ENCODE data around the gene CLDN9. TPM values are rescaled to one million over a fixed set of nuclear protein-coding genes. Genes with fewer than 3 reads are reported as not detected.
"Not testable (repeated sequence)": the region's sequence is repeated elsewhere in the genome, so short reads cannot be mapped to it uniquely, and the experiment has no call there.

Gene CLDN9
- polyA plus RNA-seq, 1 donor = 2.0 TPM

DNA sequence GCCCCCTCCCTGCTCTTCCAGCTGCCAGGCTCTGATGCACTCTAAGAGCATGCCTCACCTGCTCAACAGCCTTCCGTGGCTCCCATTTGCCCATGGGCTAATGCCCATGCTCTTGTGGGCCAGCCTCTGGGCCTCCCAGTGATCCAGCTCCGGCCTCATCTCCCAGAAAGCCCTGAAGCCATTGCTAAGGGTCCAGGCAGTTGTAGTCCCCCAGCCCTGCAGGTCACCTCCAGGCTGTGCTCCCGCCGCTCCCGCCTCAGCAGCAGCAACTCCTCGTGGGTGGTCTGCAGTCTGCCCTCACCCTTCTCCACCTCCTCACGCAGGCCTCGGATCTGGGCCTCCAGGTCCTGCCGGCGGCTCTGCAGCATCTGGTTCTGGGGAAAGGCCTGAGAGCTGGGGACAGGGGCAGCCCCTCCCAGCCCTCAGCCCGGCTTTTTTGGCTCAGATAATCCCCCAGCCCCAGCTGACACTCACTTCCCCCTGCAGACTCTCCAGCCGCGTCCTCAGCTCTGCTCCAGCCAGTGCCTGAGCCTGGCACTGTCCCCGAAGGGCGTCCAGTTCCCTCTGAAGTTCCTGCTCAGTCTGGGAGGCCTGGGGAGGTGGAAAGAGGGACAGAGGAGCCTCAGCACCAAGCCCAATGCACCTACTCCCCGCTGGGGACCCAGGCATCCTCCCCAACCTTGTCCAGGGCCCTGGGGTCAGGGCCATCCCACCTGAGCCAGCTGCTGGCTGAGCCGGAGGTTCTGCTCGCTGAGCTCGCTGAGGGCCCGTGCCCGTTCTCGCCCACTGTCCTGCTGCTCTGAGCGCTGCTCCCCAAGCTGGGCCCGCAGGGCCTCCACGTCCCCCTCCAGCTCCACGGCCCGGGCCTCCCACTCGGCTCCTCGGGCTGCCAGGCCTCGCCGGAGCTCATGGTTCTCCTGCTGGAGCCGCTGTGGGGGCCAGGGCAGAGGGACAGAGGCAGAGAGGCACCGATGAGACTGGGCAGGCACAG, 17.8 kb downstream of the CLDN9 start:
- no peak for DNase-seq

DNA sequence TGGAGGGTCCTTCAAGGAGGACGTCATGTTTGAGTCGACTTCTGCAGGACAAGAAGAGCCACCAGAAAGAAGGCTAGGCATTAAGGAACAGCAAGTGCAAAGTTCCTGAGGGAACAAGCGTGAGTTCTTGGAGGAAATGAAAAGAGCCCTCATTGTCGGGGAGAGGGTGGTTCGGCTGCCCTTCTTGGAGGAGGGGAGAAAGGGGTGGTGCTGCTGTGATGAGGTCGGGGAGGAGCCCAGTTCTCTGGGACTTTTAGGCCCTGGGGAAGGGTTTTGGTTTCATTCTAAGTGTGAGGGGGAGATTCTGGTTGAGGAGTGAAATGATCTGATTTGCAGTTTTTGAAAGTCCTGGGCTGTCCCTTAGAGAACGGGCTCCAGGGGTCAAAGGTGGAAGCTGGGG, 19.9 kb downstream of the CLDN9 start:
- no peak for DNase-seq

DNA sequence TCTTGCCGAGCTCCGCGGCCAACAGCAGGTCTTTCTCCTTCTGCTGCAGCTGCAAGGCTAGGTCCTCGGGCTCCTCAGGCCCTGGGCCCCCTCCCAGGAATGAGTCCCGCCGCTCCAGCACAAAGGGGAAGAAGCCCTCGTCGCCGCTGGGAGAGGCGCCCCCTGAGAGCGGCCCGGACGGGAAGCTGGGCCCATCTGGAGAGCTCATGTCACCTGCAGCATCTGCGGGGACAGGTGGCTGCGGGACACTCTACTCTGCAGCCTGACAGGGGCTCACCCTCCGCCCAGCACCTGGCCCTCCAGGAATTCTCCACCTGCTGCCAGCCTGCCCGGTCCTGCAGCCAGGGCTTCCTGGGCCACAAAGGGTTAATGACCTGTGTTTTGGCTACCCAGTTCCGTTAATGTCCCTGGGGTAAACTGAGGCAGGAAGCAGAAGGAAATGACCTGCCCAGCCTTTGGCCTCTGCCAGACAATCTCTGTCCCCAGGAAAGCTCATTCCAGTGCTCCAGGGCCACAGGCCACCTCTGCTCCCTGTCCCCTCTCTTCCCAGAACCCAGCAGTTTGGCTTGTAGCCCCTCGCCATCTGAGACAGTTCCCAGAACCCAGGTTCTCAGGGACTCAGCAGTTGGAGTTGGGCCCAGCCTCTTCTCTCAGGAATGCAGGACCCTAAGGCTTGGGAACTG, 22.7 kb downstream of the CLDN9 start:
- no peak for DNase-seq

- no peak for DNase-seq
These were observed 23.4 kb downstream of the CLDN9 start for GRCh38 chr16:3035972-3036725.

GRCh38 chr16:3036726-3037315, 24.1 kb downstream of the CLDN9 start, which contains the start of gene BICDL2:
Gene BICDL2, minus strand, starts transcription at chr16:3036944. Its CDS starts 1,448 bp downstream, at chr16:3035496.
- no peak for DNase-seq

DNA sequence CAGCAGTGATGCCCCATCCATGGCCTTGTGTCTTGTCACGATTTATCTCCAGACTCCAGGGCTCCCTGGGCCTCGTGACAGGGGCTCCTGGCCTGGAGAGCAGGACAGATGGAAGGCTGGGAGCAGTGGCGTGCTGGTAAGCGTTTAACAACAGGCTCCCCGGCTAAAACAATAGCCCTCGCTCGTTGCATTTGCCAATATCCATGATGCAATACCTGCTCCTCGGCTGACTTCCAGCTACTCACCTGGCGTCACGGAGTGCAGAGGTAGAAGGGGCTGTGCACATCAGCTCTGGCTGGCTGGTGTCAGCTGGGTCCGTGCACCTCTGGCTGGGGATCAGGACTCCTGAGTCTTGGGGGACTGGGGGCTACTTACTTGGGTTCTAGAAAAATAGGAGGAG, 25.5 kb downstream of the CLDN9 start:
- DNase-seq = no peak

DNA sequence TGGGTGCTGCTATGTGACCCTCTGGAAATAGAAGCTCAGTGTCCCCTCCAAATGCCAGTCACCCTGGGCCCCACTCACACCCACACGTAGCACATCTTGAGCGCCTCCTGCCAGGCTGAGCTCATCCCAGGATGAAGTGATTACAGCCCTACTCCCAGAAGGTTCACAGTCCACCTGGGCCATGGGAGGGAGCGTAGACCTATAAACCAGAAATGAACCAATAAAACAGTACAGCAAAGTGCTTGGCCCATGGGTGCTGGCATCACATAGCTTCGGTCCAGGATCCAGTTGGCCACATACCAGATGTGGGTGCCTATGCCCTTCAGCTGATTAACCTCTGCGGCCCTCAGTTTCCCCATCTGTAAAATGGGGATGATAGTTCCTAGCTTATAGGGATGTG, 26.2 kb downstream of the CLDN9 start:
- no peak for DNase-seq

- DNase-seq = no peak
These were observed 29.7 kb downstream of the CLDN9 start for GRCh38 chr16:3042376-3042775.

DNA sequence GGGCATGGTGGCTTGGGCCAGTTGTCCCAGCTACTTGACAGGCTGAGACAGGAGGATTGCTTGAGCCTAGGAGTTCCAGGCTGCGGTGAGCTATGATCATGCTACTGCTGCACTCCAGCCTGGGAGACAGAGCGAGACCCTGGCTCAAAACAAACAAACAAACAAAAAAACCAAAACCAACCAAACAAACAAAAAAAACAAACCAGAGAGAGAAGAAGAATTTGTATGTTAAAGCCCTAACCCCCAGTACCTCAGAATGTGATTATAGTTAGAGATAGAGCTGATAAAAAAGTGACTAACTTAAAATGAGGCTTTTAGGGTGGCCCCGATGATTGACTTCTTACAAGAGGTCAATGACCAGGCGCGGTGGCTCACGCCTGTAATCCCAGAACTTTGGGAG, 32.0 kb downstream of the CLDN9 start:
- no peak for DNase-seq

DNA sequence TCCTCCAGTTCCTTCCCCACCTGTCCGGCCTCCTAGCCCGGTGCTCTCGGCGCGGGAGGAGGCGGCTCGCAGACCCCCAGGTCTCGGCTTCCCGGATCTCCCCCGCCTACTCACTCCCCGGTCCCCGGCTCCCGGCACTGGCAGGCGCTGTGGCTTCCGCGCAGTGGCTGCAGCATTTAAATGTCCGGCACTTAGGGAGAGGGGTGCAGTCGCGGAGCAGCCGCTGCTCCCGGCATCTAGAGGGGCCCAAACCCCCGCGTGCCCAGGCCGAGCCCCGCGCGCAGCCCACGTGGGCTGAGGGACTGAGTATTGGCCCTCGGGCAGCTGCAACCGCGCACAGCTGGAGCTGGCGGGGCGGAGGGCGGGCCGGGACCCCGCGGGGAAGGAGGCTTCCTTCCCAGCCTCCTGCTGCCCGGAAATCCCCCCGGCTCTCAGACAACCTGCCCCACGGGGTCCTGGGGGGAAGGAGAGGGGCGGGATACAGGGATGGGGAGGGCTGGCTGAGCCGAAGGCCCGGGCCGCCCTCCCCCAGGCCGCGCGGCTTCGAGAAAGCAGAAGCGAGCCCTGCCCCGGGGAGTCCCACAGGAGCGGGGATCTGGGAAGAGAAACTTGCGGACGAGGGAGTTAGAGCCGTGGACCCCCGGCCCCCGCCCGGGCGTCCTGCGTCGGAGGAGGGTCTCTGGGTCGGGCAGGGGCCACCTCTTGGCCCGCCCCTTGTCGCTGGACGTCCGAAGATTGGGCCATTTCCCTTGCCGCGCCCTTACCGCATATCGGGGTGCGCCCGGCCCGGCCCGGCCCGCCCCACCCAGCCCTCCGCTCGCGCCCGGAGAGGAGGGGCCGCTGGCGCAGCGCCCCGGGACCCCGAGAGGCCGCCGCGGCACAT, 33.3 kb downstream of the CLDN9 start, which contains the start of gene MMP25:
Gene MMP25 (plus strand): TSS at position 804 of the 883 bp plus-strand sequence. CDS start 357 bp downstream, outside the sequence.
- no peak for DNase-seq

- no peak for DNase-seq
These were observed 34.1 kb downstream of the CLDN9 start for GRCh38 chr16:3046641-3047386.

DNA sequence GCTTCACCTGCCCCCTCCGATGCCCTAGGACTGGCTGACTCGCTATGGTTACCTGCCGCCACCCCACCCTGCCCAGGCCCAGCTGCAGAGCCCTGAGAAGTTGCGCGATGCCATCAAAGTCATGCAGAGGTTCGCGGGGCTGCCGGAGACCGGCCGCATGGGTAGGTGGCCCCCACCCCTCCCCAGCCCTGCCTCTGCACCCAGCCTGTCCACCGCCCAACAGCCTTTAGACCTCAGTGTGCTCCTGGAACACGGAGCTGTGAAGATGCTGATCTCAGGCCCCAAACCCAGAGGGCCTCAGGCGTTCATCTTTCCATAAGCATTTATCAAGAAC, 34.6 kb downstream of the CLDN9 start:
- no peak for DNase-seq

- no peak for DNase-seq
These were observed 37.3 kb downstream of the CLDN9 start for GRCh38 chr16:3049921-3050481.

- DNase-seq = no peak
These were observed 37.8 kb downstream of the CLDN9 start for GRCh38 chr16:3050487-3050886.

DNA sequence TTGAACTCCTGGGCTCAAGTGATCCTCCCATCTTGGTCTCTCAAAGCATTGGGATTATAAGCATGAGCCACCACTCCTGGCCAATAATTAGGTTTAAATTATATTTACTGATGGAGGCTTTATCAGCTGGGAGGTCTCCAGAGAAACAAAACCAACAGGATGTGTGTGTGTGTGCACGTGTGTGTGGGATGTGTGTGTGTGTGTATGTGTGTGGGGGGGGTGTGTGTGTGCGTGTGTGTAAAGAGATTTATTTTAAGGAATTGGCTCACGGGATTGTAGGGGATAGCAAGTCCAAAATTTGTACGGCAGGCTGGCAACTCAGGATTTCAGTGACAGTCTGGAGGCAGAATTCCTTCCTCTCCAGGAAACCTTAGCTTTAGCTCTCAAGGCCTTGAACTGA, 38.3 kb downstream of the CLDN9 start:
- no peak for DNase-seq

DNA sequence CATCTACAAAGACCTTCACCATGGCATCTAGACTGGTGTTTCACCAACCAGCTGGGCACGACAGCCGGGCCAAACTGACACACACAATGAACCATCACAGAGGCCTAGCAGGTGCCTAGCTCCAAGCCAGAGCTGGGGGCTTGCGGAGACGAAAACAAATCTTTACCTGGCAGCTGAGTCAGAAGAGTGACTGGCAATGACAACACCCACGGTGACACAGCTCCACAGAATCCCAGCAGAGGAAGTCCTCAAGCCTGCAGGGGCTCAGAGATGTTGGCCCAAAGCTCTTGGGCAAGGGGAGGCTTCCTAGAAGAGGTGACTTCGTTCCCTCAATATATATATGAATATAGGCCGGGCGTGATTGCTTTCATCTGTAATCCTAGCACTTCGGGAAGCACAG, 38.8 kb downstream of the CLDN9 start:
- no peak for DNase-seq

DNA sequence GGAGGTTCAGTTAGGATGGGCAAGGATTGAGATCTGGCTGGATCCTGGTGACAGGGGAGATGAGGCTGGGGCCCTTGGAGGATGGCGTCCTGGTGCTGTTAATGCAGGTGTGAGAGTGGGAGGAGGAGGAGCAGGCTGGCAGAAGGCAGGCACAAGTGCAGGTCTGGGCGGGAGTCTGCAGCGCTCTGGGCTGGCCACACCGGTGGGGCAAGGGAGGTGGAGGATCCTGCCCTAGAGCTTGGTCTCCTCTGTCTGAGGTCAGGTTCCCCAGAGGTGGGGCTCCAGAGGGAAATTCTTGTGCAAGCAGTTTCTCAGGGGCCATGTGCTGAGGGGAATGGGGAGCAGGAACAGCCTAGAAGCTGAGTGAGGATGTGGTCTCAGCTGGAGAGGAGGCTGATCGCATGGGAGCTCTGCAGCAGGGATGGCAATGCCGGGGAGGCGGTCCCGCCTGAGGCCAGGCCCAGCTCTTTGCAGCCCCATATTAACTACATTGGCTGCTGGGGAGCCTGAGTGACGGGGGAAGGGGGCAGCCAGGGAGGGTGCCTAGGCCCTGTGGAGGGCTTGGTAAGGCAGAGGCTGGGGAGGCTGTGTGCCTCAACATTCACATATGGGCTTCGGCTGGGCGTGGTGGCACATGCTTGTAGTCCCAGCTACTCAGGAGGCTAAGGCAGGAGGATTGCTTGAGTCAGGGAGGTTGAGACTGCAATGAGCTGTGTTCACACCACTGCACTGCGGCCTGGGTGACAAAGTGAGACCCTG, 40.0 kb downstream of the CLDN9 start:
- DNase-seq = not testable (repeated sequence)

DNA sequence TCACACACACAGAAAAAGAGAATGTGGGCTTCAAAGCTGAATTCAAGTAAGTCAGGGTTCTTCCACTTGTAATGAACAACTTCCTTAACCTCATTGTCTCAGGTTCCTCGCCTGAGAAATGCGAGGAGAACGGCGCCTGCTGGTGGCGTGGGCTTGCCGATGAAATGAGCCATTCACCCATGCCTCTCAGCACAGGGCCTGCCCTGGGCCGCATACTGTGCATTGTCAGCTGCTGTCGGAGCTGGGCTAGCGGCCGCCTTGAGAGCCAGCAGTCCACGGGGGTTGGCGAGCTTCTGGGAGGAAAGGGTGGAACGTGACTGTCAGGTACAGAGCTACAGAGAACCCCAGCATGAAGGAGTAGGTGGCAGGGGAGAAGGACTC, 40.6 kb downstream of the CLDN9 start:
- not testable (repeated sequence) for DNase-seq
